A172 (cell line): ENCODE data around the gene CERK. TPM values are rescaled to one million over a fixed set of nuclear protein-coding genes. Genes with fewer than 3 reads are reported as not detected.

Source experiments
- DNase-seq: peaks from one replicate; pipeline ENCODE4 v3.0.0-alpha.2; 2015; ENCODE audit warnings: low spot score
- total RNA-seq: library from RNA; depleted of rRNA; stranded (reverse); fragments of >200 nt; shearing (Covaris generic); gene quantifications from 2 replicates; pipeline ENCODE4 v1.2.3, GENCODE V29; 2014

Gene CERK
- total RNA-seq, 1 experiment from 2014 or later, result 34.9 TPM

- no peak for DNase-seq
These were observed 39.0 kb downstream of the CERK start for GRCh38 chr22:46699091-46699490.

- DNase-seq, result no peak
These were observed 40.1 kb downstream of the CERK start for GRCh38 chr22:46697811-46698515.

GRCh38 chr22:46696614-46697013 lies 41.4 kb downstream of the CERK start:
- no peak for DNase-seq

GRCh38 chr22:46696229-46696518 lies 41.9 kb downstream of the CERK start:
- DNase-seq, result no peak

- no peak for DNase-seq
These were observed 42.5 kb downstream of the CERK start for GRCh38 chr22:46695346-46696228.

GRCh38 chr22:46694416-46695170 lies 43.5 kb downstream of the CERK start:
- DNase-seq, result no peak

GRCh38 chr22:46693634-46694415 lies 44.2 kb downstream of the CERK start:
- DNase-seq, result no peak

- no peak for DNase-seq
These were observed 46.5 kb downstream of the CERK start for GRCh38 chr22:46691571-46691970.

GRCh38 chr22:46690146-46690545 lies 47.9 kb downstream of the CERK start:
- no peak for DNase-seq

GRCh38 chr22:46688949-46689348 lies 49.1 kb downstream of the CERK start:
- no peak for DNase-seq

GRCh38 chr22:46687460-46687859 lies 50.6 kb downstream of the CERK start:
- no peak for DNase-seq

- no peak for DNase-seq
These were observed 51.0 kb downstream of the CERK start for GRCh38 chr22:46687048-46687444.

- DNase-seq, result no peak
These were observed 51.6 kb downstream of the CERK start for GRCh38 chr22:46686221-46687047.

- no peak for DNase-seq
These were observed 53.3 kb downstream of the CERK start for GRCh38 chr22:46684706-46685105.

- DNase-seq, result no peak
These were observed 55.9 kb downstream of the CERK start for GRCh38 chr22:46682011-46682731.

- no peak for DNase-seq
These were observed 57.0 kb downstream of the CERK start for GRCh38 chr22:46681010-46681409.

- DNase-seq, result no peak
These were observed 58.3 kb downstream of the CERK start for GRCh38 chr22:46679706-46680269.

GRCh38 chr22:46678785-46679700 lies 59.0 kb downstream of the CERK start:
- DNase-seq, result no peak
